BJ (cell line): ENCODE results near the gene AFF3. TPM values are rescaled to one million over a fixed set of nuclear protein-coding genes. Genes with fewer than 3 reads are reported as not detected.

Experiments
- CTCF ChIA-PET: fragments of 350-600 bp; formaldehyde crosslinking; extraction: SDS; loops from one replicate; lab custom pipeline; 2021; ENCODE audit warnings: antibody characterized with exemption, inconsistent platforms; lab: Yijun Ruan, JAX
- POLR2A ChIA-PET: fragments of 300-600 bp; sonication (Branson Sonifier 250); formaldehyde crosslinking; extraction: SDS; loops from one replicate; lab custom pipeline; 2021; ENCODE audit warnings: antibody characterized with exemption; lab: Charles Lee
- DNase-seq: peaks from one replicate; pipeline ENCODE4 v3.0.0-alpha.2; 2011; ENCODE audit warnings: low read depth
- H3K27me3 ChIP-seq: 2 replicates; pipeline ENCODE4 v1.6.0; 2011; ENCODE audit warnings: low read length; ENCODE audit not compliant: control insufficient read depth, insufficient read depth
- H3K36me3 ChIP-seq: 2 replicates; pipeline ENCODE4 v1.5.1; 2011; ENCODE audit warnings: low read length; ENCODE audit not compliant: control insufficient read depth, insufficient read depth
- H3K4me3 ChIP-seq: 2 replicates; pipeline ENCODE4 v1.5.1; 2011; ENCODE audit warnings: low read depth, mild to moderate bottlenecking, control low read depth, low read length
- CTCF ChIP-seq: IDR thresholded peaks from 2 replicates; pipeline ENCODE4 v1.5.1; 2011; ENCODE audit warnings: low read depth, mild to moderate bottlenecking, control low read depth, inconsistent platforms, low read length, moderate library complexity; ENCODE audit not compliant: insufficient read depth
- polyA plus RNA-seq: library from polyadenylated mRNA; depleted of rRNA; stranded (reverse); fragments of >200 nt; gene quantifications from 2 replicates; pipeline ENCODE4 v1.2.3, GENCODE V29; 2011

The AFF3 gene
- polyA plus RNA-seq, 1 experiment: 11.5 TPM

GRCh38 chr2:99734236-99734635 lies 408.2 kb downstream of the AFF3 start:
- Histone ChIP-seq H3K36me3 (no peaks in the 10 kb centered on the region), H3K4me3 (no peak overlapping the region), H3K27me3 (no peaks in the 10 kb centered on the region)
- DNase-seq: no peak
- ChIA-PET CTCF (no interaction called here), POLR2A (no interaction called here)
- no peak for TF ChIP-seq CTCF

DNA sequence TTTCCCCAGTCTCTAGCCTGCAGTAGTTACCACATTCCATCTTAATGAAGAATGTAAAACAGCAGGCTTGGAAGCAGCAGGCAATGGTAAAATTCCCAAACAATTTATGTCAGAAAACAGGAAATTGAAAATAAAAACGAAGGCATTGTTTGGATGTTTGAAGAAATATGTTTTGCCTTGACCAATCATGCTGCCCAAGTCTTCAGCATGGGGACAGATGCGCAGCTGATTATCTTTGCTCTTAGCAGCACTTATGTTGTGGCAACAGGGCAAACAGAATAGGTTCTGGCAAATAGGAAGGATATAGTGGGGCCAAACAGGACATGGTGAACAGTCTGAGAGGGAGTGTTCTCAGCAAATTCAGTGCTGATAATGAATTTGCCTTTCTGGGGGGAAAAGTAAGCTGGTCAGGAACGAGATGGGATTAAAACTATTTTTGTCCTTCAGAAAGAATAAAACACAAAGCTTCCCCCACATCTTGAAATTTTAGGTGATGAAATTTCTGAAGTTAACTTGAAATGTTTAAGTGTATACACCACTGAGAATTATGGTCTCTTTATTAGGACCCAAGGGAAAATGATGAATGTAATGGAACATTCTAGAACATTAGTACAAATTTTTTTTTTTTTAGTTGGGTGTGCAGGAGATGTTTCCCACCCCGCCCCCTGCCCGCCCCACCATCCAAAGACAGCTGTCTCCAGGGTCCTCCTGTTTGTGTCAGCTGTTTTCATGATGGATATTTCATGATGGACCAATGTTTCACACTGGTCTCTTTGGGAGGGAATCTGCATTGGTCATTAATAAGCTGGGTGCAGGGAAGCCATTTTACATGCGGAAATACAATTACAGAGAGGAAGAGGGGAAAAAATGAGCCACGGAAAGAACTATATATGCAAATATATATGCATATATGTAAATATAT lies 413.0 kb downstream of the AFF3 start:
- H3K36me3 ChIP-seq: no peaks in the 10 kb centered on the region
- no peak for TF ChIP-seq CTCF
- H3K27me3 ChIP-seq: no peaks in the 10 kb centered on the region
- peak; percentile 66 for DNase-seq
- ChIA-PET CTCF (interaction anchor here (0.9 kb wide), 1 partner anchor 533 kb away, joined by 3 read pairs; no protein-coding TSS in a partner anchor), POLR2A (interaction anchor here (0.6 kb wide), 1 partner anchor 68 kb away, joined by 3 read pairs; no protein-coding TSS in a partner anchor)
- no peak overlapping the region for H3K4me3 ChIP-seq

- no peak for DNase-seq
- Histone ChIP-seq H3K4me3 (no peak overlapping the region), H3K27me3 (no peaks in the 10 kb centered on the region), H3K36me3 (no peaks in the 10 kb centered on the region)
- ChIA-PET POLR2A (no interaction called here), CTCF (no interaction called here)
- no peak for TF ChIP-seq CTCF
Observed at GRCh38 chr2:99728166-99728565, 414.2 kb downstream of the AFF3 start.

DNA sequence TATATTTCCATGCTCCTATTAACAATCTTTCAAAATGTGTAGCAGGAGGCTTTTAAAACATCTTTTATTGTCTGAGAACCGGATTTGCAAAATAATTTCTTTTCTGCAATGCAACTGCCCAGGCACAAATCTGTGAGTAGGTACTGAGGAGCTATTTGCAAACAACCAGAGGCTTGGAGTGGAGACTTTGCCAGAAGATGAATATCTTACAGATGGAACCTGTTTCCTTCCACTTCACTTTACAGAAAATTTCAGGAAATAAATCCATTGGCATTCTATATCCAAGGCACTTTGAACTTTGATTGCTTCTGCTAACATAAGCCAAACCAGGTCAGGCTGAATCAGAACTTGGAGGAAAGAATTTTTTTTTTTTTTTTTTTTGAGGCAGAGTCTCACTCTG lies 415.2 kb downstream of the AFF3 start:
- CTCF ChIA-PET: no interaction called here
- H3K36me3 ChIP-seq: no peaks in the 10 kb centered on the region
- POLR2A ChIA-PET: no interaction called here
- H3K4me3 ChIP-seq: no peak overlapping the region
- DNase-seq: no peak
- H3K27me3 ChIP-seq: no peaks in the 10 kb centered on the region
- TF ChIP-seq CTCF: no peak

- ChIA-PET POLR2A (no interaction called here), CTCF (interaction anchor here (0.7 kb wide), 1 partner anchor 174 kb away, joined by 3 read pairs; no protein-coding TSS in a partner anchor)
- no peak overlapping the region for H3K4me3 ChIP-seq
- no peaks in the 10 kb centered on the region for H3K36me3 ChIP-seq
- H3K27me3 ChIP-seq: no peaks in the 10 kb centered on the region
- DNase-seq: no peak
- TF ChIP-seq CTCF: no peak
Observed at GRCh38 chr2:99726691-99727090, 415.7 kb downstream of the AFF3 start.
